GM10847 (cell line): ENCODE measurements around the gene TANC1.

Experiments used
- POLR2A ChIP-seq: IDR thresholded peaks from 2 replicates; pipeline ENCODE4 v1.6.1; 2011; ENCODE audit not compliant: insufficient read length; ENCODE audit errors: extremely low read depth

The TANC1 gene

GRCh38 chr2:158948964-158949699, 19.3 kb upstream of the TANC1 start:
- TF ChIP-seq POLR2A = no peak

GRCh38 chr2:158953454-158953853, 15.0 kb upstream of the TANC1 start:
- TF ChIP-seq POLR2A = no peak

GRCh38 chr2:158953926-158954763, 14.3 kb upstream of the TANC1 start:
- no peak for TF ChIP-seq POLR2A

- no peak for TF ChIP-seq POLR2A
Measured at GRCh38 chr2:158955842-158956365, 12.5 kb upstream of the TANC1 start.

GRCh38 chr2:158958365-158958764, 10.1 kb upstream of the TANC1 start:
- TF ChIP-seq POLR2A = no peak

- no peak for TF ChIP-seq POLR2A
Measured at GRCh38 chr2:158960193-158960592, 8.2 kb upstream of the TANC1 start.

GRCh38 chr2:158962074-158962473, 6.4 kb upstream of the TANC1 start:
- no peak for TF ChIP-seq POLR2A

GRCh38 chr2:158963071-158963470, 5.4 kb upstream of the TANC1 start:
- no peak for TF ChIP-seq POLR2A

- TF ChIP-seq POLR2A = no peak
Measured at GRCh38 chr2:158965107-158965506, 3.3 kb upstream of the TANC1 start.

GRCh38 chr2:158965641-158966040, 2.8 kb upstream of the TANC1 start:
- no peak for TF ChIP-seq POLR2A

GRCh38 chr2:158966312-158966711, 2.1 kb upstream of the TANC1 start:
- no peak for TF ChIP-seq POLR2A

GRCh38 chr2:158967114-158967730, 1.2 kb upstream of the TANC1 start:
- TF ChIP-seq POLR2A = no peak

- TF ChIP-seq POLR2A = no peak
Measured at GRCh38 chr2:158967731-158968395, 577 bp upstream of the TANC1 start.

GRCh38 chr2:158969162-158969714, 798 bp downstream of the TANC1 start:
- no peak for TF ChIP-seq POLR2A

GRCh38 chr2:158969715-158970240, 1.3 kb downstream of the TANC1 start:
- no peak for TF ChIP-seq POLR2A

- no peak for TF ChIP-seq POLR2A
Measured at GRCh38 chr2:158970241-158970751, 1.9 kb downstream of the TANC1 start.
